ENCODE measurements around the gene DCTN1. TPM values are rescaled to one million over a fixed set of nuclear protein-coding genes. Genes with fewer than 3 reads are reported as not detected.

Gene DCTN1
- polyA plus RNA-seq, 1 of the 3 experiments (the other 2 are of a cell fraction): 91.1 TPM

DNA sequence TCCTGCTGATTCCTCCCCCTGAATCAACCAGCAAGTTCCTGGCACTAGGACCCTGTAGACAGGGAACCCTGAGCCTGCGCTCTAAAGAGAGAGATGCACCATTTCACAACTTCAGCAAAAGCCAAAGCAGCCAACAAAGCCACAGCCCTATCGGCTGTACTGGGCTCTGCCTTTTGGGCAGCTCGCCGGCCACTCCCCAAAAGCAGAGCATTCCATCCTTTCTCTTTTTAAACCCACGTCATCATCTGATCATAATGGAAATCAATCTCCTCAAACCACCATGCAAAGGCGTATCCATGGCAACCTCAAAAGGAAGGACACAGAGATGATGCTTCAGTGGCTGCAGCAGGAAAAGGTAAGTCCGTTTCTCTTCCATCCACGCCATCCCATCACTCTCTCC is 5.3 kb upstream of the DCTN1 start:
- H3K9ac ChIP-seq: no peak overlapping the region
- H4K20me1 ChIP-seq (ENCODE audit: insufficient read depth): peaks cover 71% of the 10 kb centered on the region
- peaks cover 7 to 24% of the 10 kb centered on the region in 2 experiments for H3K36me3 ChIP-seq (replicated peaks in 1 of 2; ENCODE audit: control insufficient read depth in 1 of 2, insufficient read depth in 2 of 2, low read length in 1 of 2)
- no peak for DNase-seq
- no peaks in the 10 kb centered on the region for H3K9me3 ChIP-seq
- no peaks in the 10 kb centered on the region for H3K27me3 ChIP-seq (ENCODE audit: insufficient read depth)
- no peaks in the 10 kb centered on the region for H3K9me2 ChIP-seq
- no peak overlapping the region for H3K4me3 ChIP-seq (ENCODE audit: low read depth in 2 of 2, low read length in 1 of 2)
- no peak overlapping the region for H2AFZ ChIP-seq (ENCODE audit: low read depth)
- no peak overlapping the region for H3K4me2 ChIP-seq
- no peak overlapping the region for H3K27ac ChIP-seq (ENCODE audit: low read depth in 2 of 2, low read length in 1 of 2)
- peaks cover 9 to 16% of the 10 kb centered on the region in 2 experiments; a peak in 3 of 4 replicates for H3K4me1 ChIP-seq (ENCODE audit: control insufficient read depth in 1 of 2, insufficient read depth in 2 of 2, low read depth in 1 of 2, low read length in 1 of 2)
- H3F3A ChIP-seq (replicated peaks; ENCODE audit: insufficient read depth): peaks cover 5% of the 10 kb centered on the region
- TF ChIP-seq JUND (IDR thresholded peaks at IDR 0.05) (no peak), CHD2 (IDR thresholded peaks at IDR 0.05; ENCODE audit: low read length, partially characterized antibody) (no peak), FOXJ3 (CRISPR knock-in tag; IDR thresholded peaks at IDR 0.05) (no peak), SMC3 (IDR thresholded peaks at IDR 0.05; ENCODE audit: low read depth, low read length) (no peak), EZH2phosphoT487 (IDR thresholded peaks at IDR 0.05; ENCODE audit: borderline replicate concordance, low read depth) (no peak), FOXM1 (IDR thresholded peaks at IDR 0.05; ENCODE audit: low read depth) (no peak), FOSL2 (IDR thresholded peaks at IDR 0.05; ENCODE audit: borderline replicate concordance, low read depth) (no peak), NRF1 (IDR thresholded peaks at IDR 0.05; ENCODE audit: low read depth, low read length) (no peak), TCF12 (IDR thresholded peaks at IDR 0.05) (no peak), GABPA (IDR thresholded peaks at IDR 0.05; ENCODE audit: low read depth) (no peak)
- TF ChIP-seq, protein P1, sequence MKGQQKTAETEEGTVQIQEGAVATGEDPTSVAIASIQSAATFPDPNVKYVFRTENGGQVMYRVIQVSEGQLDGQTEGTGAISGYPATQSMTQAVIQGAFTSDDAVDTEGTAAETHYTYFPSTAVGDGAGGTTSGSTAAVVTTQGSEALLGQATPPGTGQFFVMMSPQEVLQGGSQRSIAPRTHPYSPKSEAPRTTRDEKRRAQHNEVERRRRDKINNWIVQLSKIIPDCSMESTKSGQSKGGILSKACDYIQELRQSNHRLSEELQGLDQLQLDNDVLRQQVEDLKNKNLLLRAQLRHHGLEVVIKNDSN (IDR thresholded peaks at IDR 0.05; ENCODE audit: borderline replicate concordance, low read depth): no peak
- TF ChIP-seq, protein P2, sequence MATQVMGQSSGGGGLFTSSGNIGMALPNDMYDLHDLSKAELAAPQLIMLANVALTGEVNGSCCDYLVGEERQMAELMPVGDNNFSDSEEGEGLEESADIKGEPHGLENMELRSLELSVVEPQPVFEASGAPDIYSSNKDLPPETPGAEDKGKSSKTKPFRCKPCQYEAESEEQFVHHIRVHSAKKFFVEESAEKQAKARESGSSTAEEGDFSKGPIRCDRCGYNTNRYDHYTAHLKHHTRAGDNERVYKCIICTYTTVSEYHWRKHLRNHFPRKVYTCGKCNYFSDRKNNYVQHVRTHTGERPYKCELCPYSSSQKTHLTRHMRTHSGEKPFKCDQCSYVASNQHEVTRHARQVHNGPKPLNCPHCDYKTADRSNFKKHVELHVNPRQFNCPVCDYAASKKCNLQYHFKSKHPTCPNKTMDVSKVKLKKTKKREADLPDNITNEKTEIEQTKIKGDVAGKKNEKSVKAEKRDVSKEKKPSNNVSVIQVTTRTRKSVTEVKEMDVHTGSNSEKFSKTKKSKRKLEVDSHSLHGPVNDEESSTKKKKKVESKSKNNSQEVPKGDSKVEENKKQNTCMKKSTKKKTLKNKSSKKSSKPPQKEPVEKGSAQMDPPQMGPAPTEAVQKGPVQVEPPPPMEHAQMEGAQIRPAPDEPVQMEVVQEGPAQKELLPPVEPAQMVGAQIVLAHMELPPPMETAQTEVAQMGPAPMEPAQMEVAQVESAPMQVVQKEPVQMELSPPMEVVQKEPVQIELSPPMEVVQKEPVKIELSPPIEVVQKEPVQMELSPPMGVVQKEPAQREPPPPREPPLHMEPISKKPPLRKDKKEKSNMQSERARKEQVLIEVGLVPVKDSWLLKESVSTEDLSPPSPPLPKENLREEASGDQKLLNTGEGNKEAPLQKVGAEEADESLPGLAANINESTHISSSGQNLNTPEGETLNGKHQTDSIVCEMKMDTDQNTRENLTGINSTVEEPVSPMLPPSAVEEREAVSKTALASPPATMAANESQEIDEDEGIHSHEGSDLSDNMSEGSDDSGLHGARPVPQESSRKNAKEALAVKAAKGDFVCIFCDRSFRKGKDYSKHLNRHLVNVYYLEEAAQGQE (IDR thresholded peaks at IDR 0.05; ENCODE audit: low read depth, low read length): no peak
- TF ChIP-seq, protein P3, sequence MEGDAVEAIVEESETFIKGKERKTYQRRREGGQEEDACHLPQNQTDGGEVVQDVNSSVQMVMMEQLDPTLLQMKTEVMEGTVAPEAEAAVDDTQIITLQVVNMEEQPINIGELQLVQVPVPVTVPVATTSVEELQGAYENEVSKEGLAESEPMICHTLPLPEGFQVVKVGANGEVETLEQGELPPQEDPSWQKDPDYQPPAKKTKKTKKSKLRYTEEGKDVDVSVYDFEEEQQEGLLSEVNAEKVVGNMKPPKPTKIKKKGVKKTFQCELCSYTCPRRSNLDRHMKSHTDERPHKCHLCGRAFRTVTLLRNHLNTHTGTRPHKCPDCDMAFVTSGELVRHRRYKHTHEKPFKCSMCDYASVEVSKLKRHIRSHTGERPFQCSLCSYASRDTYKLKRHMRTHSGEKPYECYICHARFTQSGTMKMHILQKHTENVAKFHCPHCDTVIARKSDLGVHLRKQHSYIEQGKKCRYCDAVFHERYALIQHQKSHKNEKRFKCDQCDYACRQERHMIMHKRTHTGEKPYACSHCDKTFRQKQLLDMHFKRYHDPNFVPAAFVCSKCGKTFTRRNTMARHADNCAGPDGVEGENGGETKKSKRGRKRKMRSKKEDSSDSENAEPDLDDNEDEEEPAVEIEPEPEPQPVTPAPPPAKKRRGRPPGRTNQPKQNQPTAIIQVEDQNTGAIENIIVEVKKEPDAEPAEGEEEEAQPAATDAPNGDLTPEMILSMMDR (IDR thresholded peaks at IDR 0.05): no peak
- H3K79me2 ChIP-seq (ENCODE audit: insufficient read depth): peaks cover 87% of the 10 kb centered on the region
- 91% methylated on average over 8 of the region's 8 CpGs for WGBS (ENCODE audit: low lambda C conversion rate)
- ChIA-PET POLR2A (no interaction called here), CTCF (interaction anchor here (3.4 kb wide), 1 partner anchor 50 kb away, joined by 10 read pairs; no protein-coding TSS in a partner anchor)
